SK-N-SH (cell line): ENCODE results near the gene RESF1. TPM values are rescaled to one million over a fixed set of nuclear protein-coding genes. Genes with fewer than 3 reads are reported as not detected.

Experiments used
- CTCF ChIA-PET: fragments of 300-600, 350-600 bp; formaldehyde crosslinking; extraction: SDS; loops from one replicate; lab custom pipeline; 2021; lab: Yijun Ruan, JAX
- POLR2A ChIA-PET: fragments of 350-600 bp; sonication (Branson Sonifier 250); formaldehyde crosslinking; extraction: SDS; loops from one replicate; lab custom pipeline; 2020; ENCODE audit warnings: antibody characterized with exemption, inconsistent platforms; lab: Yijun Ruan, JAX
- DNase-seq: peaks from one replicate; pipeline ENCODE4 v3.0.0; 2012
- H2AFZ ChIP-seq: fragments of 200-600 bp; sonication (generic); 2 replicates; pipeline ENCODE4 v1.8.1; 2016; ENCODE audit warnings: antibody characterized with exemption, mild to moderate bottlenecking, low read depth
- H3F3A ChIP-seq: fragments of 200-600 bp; sonication (generic); replicated peaks from 2 replicates; pipeline ENCODE3; 2016; ENCODE audit warnings: antibody characterized with exemption, mild to moderate bottlenecking; ENCODE audit not compliant: insufficient read depth
- H3K27ac ChIP-seq, 2 experiments: fragments of 200-500 bp in 1 of 2; fragments of 200-600 bp in 1 of 2; sonication (Bioruptor generic) in 1 of 2; sonication (generic), shearing (Covaris generic) in 1 of 2; 2 replicates each; pipeline versions ENCODE4 v1.5.1 to v1.6.1; 2014 to 2016; ENCODE audit warnings: low read depth in 2 of 2, inconsistent platforms in 1 of 2, low read length in 1 of 2, mild to moderate bottlenecking in 1 of 2, mixed read lengths in 1 of 2
- H3K27me3 ChIP-seq: fragments of 200-600 bp; sonication (generic), shearing (Covaris generic); 2 replicates; pipeline ENCODE4 v1.6.1; 2016; ENCODE audit warnings: mixed run types; ENCODE audit not compliant: insufficient read depth
- H3K36me3 ChIP-seq, 2 experiments: fragments of 200-500 bp in 1 of 2; fragments of 200-600 bp in 1 of 2; sonication (Bioruptor generic) in 1 of 2; sonication (generic) in 1 of 2; replicated peaks in 1 of 2; 2 replicates each; pipeline versions ENCODE3 to v1.5.1; 2014 to 2016; ENCODE audit warnings: low read length in 1 of 2, mild to moderate bottlenecking in 1 of 2; ENCODE audit not compliant: insufficient read depth in 2 of 2, control insufficient read depth in 1 of 2
- H3K4me1 ChIP-seq, 2 experiments: fragments of 200-500 bp in 1 of 2; fragments of 200-600 bp in 1 of 2; sonication (Bioruptor generic) in 1 of 2; sonication (generic), shearing (Covaris generic) in 1 of 2; 2 replicates each; pipeline versions ENCODE4 v1.5.1 to v1.6.1; 2014 to 2016; ENCODE audit warnings: low read depth in 1 of 2, low read length in 1 of 2, mixed run types in 1 of 2; ENCODE audit not compliant: insufficient read depth in 2 of 2, control insufficient read depth in 1 of 2
- H3K4me2 ChIP-seq: fragments of 200-600 bp; sonication (generic), shearing (Covaris generic); 2 replicates; pipeline ENCODE4 v1.6.1; 2017; ENCODE audit warnings: mixed run types
- H3K4me3 ChIP-seq, 2 experiments: fragments of 200-500 bp in 1 of 2; fragments of 200-600 bp in 1 of 2; sonication (Bioruptor generic) in 1 of 2; sonication (generic), shearing (Covaris generic) in 1 of 2; 2 replicates each; pipeline versions ENCODE4 v1.5.1 to v1.8.1; 2014 to 2016; ENCODE audit warnings: low read depth in 2 of 2, inconsistent platforms in 1 of 2, low read length in 1 of 2, mild to moderate bottlenecking in 1 of 2, mixed read lengths in 1 of 2, moderate library complexity in 1 of 2
- H3K79me2 ChIP-seq: fragments of 200-600 bp; sonication (generic); 2 replicates; pipeline ENCODE4 v1.8.1; 2017; ENCODE audit warnings: mild to moderate bottlenecking; ENCODE audit not compliant: insufficient read depth
- H3K9ac ChIP-seq: fragments of 200-600 bp; sonication (generic); 2 replicates; pipeline ENCODE4 v1.6.1; 2017; ENCODE audit warnings: mixed run types
- H3K9me2 ChIP-seq: fragments of 200-600 bp; sonication (generic); 2 replicates; pipeline ENCODE4 v1.6.1; 2017; ENCODE audit warnings: mixed run types
- H3K9me3 ChIP-seq: fragments of 200-600 bp; sonication (generic); 2 replicates; pipeline ENCODE4 v1.6.1; 2017; ENCODE audit warnings: mixed run types, mild to moderate bottlenecking, moderate library complexity
- H4K20me1 ChIP-seq: fragments of 200-600 bp; sonication (generic); 2 replicates; pipeline ENCODE4 v1.6.1; 2017; ENCODE audit warnings: mild to moderate bottlenecking, mixed run types; ENCODE audit not compliant: insufficient read depth
- ELF1 ChIP-seq: IDR thresholded peaks from 2 replicates; pipeline ENCODE4 v1.4.0; 2012
- EP300 ChIP-seq, 2 experiments: IDR thresholded peaks; 2 replicates each; pipeline versions ENCODE4 v1.4.0 to v1.6.1; 2012; ENCODE audit warnings: borderline replicate concordance in 1 of 2, low read depth in 1 of 2, low read length in 1 of 2
- EZH2phosphoT487 ChIP-seq: fragments of 200-600 bp; sonication (generic); IDR thresholded peaks from 2 replicates; pipeline ENCODE4 v1.6.1; 2017; ENCODE audit warnings: low read depth, mixed run types, mild to moderate bottlenecking, antibody characterized with exemption, moderate library complexity, borderline replicate concordance
- FOSL2 ChIP-seq: IDR thresholded peaks from 2 replicates; pipeline ENCODE4 v1.4.0; 2012; ENCODE audit warnings: low read depth, mild to moderate bottlenecking, moderate library complexity, borderline replicate concordance
- FOXJ3 ChIP-seq: sonication (generic); formaldehyde crosslinking; IDR thresholded peaks from 2 replicates; pipeline ENCODE4 v1.5.1; 2020; ENCODE audit warnings: mild to moderate bottlenecking, missing genetic modification reagents
- FOXM1 ChIP-seq: IDR thresholded peaks from 2 replicates; pipeline ENCODE4 v1.4.0; 2012; ENCODE audit warnings: low read depth, mild to moderate bottlenecking
- JUND ChIP-seq: IDR thresholded peaks from 2 replicates; pipeline ENCODE4 v1.4.0; 2012
- MXI1 ChIP-seq: IDR thresholded peaks from 2 replicates; pipeline ENCODE4 v1.6.1; 2012; ENCODE audit warnings: mild to moderate bottlenecking, low read depth, low read length, improper control_type of control experiment
- POLR2AphosphoS5 ChIP-seq: IDR thresholded peaks from 2 replicates; pipeline ENCODE4 v1.6.1; 2012; ENCODE audit warnings: low read depth, low read length
- RAD21 ChIP-seq: IDR thresholded peaks from 2 replicates; pipeline ENCODE4 v1.6.1; 2012; ENCODE audit warnings: mild to moderate bottlenecking, low read length
- SIN3A ChIP-seq: IDR thresholded peaks from 2 replicates; pipeline ENCODE4 v1.6.1; 2012; ENCODE audit warnings: low read depth, mild to moderate bottlenecking, low read length, moderate library complexity, borderline replicate concordance
- SMC3 ChIP-seq: IDR thresholded peaks from 2 replicates; pipeline ENCODE4 v1.6.1; 2012; ENCODE audit warnings: low read depth, low read length, improper control_type of control experiment
- WGBS: methylation state at CpG from one replicate; pipeline ENCODE4 v1.1.6; 2017; ENCODE audit warnings: low lambda C conversion rate; 5-methylcytosine and 5-hydroxymethylcytosine counted together
- polyA plus RNA-seq, 3 experiments: library from polyadenylated mRNA; depleted of rRNA; stranded (reverse); fragments of >200 nt; gene quantifications; 2 replicates each; pipeline ENCODE4 v1.2.3, GENCODE V29; 2012
- TF ChIP-seq, protein P1 (sequence below): fragments of 150-350 bp; IDR thresholded peaks from 2 replicates; pipeline ENCODE4 v1.6.1; 2017; ENCODE audit warnings: antibody characterized with exemption, low read length, low read depth, borderline replicate concordance
- TF ChIP-seq, protein P2 (sequence below): IDR thresholded peaks from 2 replicates; pipeline ENCODE4 v1.4.0; 2012; ENCODE audit warnings: low read depth

Gene RESF1
- polyA plus RNA-seq, 1 of the 3 experiments (the other 2 are of a cell fraction), result 4.9 TPM

DNA sequence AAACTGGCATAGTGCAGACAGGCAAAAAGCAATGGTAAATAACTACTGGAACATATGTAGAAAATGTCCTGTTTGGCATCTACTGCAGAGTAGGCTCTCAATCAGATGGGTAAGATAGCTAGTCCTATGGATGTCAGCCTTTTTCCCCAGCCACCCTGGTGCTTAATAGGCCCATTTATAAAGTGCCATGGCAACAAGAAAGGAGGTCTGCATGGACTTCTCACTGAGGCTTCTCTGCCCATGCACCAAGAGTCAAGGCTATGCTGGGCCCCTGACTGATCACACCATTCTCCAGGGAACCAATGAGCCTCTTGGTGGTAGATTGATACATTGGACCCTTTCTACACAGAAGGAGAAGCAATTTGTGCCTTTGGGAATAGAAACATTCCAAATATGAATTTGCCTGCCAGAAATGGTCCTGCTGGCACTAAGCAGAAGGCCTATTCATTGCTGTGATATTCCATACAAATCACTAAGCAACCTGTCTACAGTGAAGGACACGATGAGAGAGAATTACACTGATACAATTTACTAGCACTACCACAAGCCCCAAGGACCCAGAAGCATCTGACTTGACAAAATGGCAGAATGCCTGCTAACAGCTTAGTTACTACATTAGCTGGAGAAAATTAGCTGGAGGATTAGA, 43.8 kb downstream of the RESF1 start:
- POLR2A ChIA-PET, result no interaction called here
- Histone ChIP-seq H3K27me3 (no peaks in the 10 kb centered on the region), H3F3A (peaks cover 4% of the 10 kb centered on the region), H3K36me3 (peaks cover 0 to under 1% of the 10 kb centered on the region in 2 experiments)
- 71% methylated on average over 1 of the region's 1 CpG for WGBS
- TF ChIP-seq POLR2AphosphoS5 (peak; percentile 17; the same call in 1 of the 2 replicates), SIN3A (no peak)
- TF ChIP-seq, all 33 proteins: peak for 1
- Histone ChIP-seq H3K4me2 (no peak overlapping the region), H2AFZ (no peak overlapping the region), H3K9ac (no peak overlapping the region), H4K20me1 (no peaks in the 10 kb centered on the region), H3K4me3 (no peak overlapping the region), H3K9me2 (no peaks in the 10 kb centered on the region), H3K4me1 (no peaks in the 10 kb centered on the region), H3K27ac (no peak overlapping the region), H3K9me3 (no peaks in the 10 kb centered on the region), H3K79me2 (no peaks in the 10 kb centered on the region)
- CTCF ChIA-PET, result no interaction called here
- DNase-seq, result no peak

DNA sequence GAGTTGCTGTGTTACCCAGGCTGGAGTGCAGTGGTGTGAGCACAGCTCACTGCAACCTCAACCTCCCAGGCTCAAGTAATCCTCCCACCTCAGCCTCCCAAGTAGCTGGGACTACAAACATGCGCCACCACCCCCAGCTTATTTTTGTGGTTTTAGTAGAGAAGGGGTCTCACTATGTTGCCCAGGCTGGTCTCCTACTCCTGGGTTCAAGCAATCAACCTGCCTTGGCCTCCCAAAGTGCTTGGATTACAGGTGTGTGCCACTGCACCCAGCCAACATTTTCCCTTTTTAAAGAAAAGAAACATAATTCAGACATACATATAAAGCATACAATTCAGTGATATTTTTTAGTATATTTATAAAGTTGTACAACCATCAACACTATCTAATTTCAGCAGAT, 44.4 kb downstream of the RESF1 start:
- Histone ChIP-seq H3F3A (peaks cover 4% of the 10 kb centered on the region), H3K27ac (no peak overlapping the region), H3K4me1 (no peaks in the 10 kb centered on the region), H3K4me3 (no peak overlapping the region), H3K79me2 (no peaks in the 10 kb centered on the region), H2AFZ (no peak overlapping the region), H3K27me3 (no peaks in the 10 kb centered on the region), H3K4me2 (no peak overlapping the region), H3K9me3 (no peaks in the 10 kb centered on the region), H3K9me2 (no peaks in the 10 kb centered on the region), H4K20me1 (no peaks in the 10 kb centered on the region), H3K36me3 (no peaks in the 10 kb centered on the region), H3K9ac (no peak overlapping the region)
- 100% methylated on average over 1 of the region's 1 CpG for WGBS
- ChIA-PET POLR2A (no interaction called here), CTCF (no interaction called here)
- TF ChIP-seq, protein P1, sequence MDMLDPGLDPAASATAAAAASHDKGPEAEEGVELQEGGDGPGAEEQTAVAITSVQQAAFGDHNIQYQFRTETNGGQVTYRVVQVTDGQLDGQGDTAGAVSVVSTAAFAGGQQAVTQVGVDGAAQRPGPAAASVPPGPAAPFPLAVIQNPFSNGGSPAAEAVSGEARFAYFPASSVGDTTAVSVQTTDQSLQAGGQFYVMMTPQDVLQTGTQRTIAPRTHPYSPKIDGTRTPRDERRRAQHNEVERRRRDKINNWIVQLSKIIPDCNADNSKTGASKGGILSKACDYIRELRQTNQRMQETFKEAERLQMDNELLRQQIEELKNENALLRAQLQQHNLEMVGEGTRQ, result no peak
- TF ChIP-seq SMC3 (no peak), JUND (no peak), FOXM1 (no peak), RAD21 (no peak), FOXJ3 (CRISPR knock-in tag) (no peak), ELF1 (no peak), EP300 (IDR thresholded peaks at IDR 0.05; ENCODE audit: borderline replicate concordance in 1 of 2, low read depth in 1 of 2, low read length in 1 of 2) (no peak), FOSL2 (no peak), POLR2AphosphoS5 (no peak), MXI1 (no peak), SIN3A (no peak), EZH2phosphoT487 (no peak)
- TF ChIP-seq, protein P2, sequence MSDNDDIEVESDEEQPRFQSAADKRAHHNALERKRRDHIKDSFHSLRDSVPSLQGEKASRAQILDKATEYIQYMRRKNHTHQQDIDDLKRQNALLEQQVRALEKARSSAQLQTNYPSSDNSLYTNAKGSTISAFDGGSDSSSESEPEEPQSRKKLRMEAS, result no peak
- DNase-seq, result no peak
